ENCODE measurements around the gene CYP3A5.

GRCh38 chr7:99685129-99685758 is 5.4 kb upstream of the CYP3A5 start:
- no peak for TF ChIP-seq POLR2A (IDR thresholded peaks at IDR 0.05)
- TF ChIP-seq, protein P1, sequence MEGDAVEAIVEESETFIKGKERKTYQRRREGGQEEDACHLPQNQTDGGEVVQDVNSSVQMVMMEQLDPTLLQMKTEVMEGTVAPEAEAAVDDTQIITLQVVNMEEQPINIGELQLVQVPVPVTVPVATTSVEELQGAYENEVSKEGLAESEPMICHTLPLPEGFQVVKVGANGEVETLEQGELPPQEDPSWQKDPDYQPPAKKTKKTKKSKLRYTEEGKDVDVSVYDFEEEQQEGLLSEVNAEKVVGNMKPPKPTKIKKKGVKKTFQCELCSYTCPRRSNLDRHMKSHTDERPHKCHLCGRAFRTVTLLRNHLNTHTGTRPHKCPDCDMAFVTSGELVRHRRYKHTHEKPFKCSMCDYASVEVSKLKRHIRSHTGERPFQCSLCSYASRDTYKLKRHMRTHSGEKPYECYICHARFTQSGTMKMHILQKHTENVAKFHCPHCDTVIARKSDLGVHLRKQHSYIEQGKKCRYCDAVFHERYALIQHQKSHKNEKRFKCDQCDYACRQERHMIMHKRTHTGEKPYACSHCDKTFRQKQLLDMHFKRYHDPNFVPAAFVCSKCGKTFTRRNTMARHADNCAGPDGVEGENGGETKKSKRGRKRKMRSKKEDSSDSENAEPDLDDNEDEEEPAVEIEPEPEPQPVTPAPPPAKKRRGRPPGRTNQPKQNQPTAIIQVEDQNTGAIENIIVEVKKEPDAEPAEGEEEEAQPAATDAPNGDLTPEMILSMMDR (IDR thresholded peaks at IDR 0.05), result no peak

Measured in adrenal gland (tissue), 5 donors.